Tibial artery (tissue), 4 donors: Measurements from ENCODE around the gene NDUFV3.

Source experiments
- DNase-seq, 2 donors: peaks; one replicate each; pipeline ENCODE4 v3.0.0-alpha.2; 2019
- H3K27ac ChIP-seq, 2 donors: fragments of 200-600 bp; sonication (generic) in 1 of 2; 1 replicate in 1 of 2; 2 replicates in 1 of 2; pipeline ENCODE4 v1.5.1; 2018 to 2019; ENCODE audit warnings: mild to moderate bottlenecking in 1 of 2
- H3K27me3 ChIP-seq, 2 donors: fragments of 200-600 bp; sonication (generic) in 1 of 2; one replicate each; pipeline versions ENCODE4 v1.5.1 to v1.6.0; 2016 to 2019
- H3K36me3 ChIP-seq, 3 donors: fragments of 200-600 bp; sonication (generic) in 2 of 3; one replicate each; pipeline ENCODE4 v1.5.1; 2016 to 2019; ENCODE audit warnings: mild to moderate bottlenecking in 2 of 3
- H3K4me1 ChIP-seq, 4 donors: fragments of 200-600 bp; sonication (generic) in 2 of 4; 1 replicate in 3 of 4; 2 replicates in 1 of 4; pipeline ENCODE4 v1.5.1; 2016 to 2019
- H3K4me3 ChIP-seq, 2 donors: fragments of 200-600 bp; sonication (generic) in 1 of 2; 1 replicate in 1 of 2; 2 replicates in 1 of 2; pipeline ENCODE4 v1.5.1; 2018 to 2019; ENCODE audit warnings: mild to moderate bottlenecking in 2 of 2
- H3K9me3 ChIP-seq, 3 donors: fragments of 200-600 bp; sonication (generic) in 1 of 3; one replicate each; pipeline ENCODE4 v1.5.1; 2016 to 2019
- intact Hi-C: fragments of 100-400 bp; cut with DNase I; formaldehyde crosslinking; loops from one replicate; pipeline ENCODE4 v1.15.0; 2023; ENCODE audit warnings: low total_unique reads
- TF ChIP-seq, protein P1 (sequence below), 2 experiments: fragments of 200-600 bp in 1 of 2; fragments of 450-650 bp in 1 of 2; IDR thresholded peaks; one replicate each; pipeline ENCODE4 v1.5.1; 2017 to 2019; ENCODE audit warnings: antibody characterized with exemption in 2 of 2, mild to moderate bottlenecking in 1 of 2, moderate library complexity in 1 of 2

NDUFV3 gene

GRCh38 chr21:42863504-42863870 is 29.6 kb upstream of the NDUFV3 start:
- intact Hi-C loops, result no loop called here
- DNase-seq, result no peak

GRCh38 chr21:42864286-42864685 is 28.8 kb upstream of the NDUFV3 start:
- intact Hi-C loops, result no loop called here
- Histone ChIP-seq H3K27me3 (no peaks in the 10 kb centered on the region), H3K4me1 (no peaks in the 10 kb centered on the region), H3K4me3 (no peak overlapping the region), H3K9me3 (no peaks in the 10 kb centered on the region), H3K27ac (no peak overlapping the region), H3K36me3 (peaks cover 36 to 96% (median 48%) of the 10 kb centered on the region in 3 donors)
- DNase-seq, result no peak
- TF ChIP-seq, protein P1, sequence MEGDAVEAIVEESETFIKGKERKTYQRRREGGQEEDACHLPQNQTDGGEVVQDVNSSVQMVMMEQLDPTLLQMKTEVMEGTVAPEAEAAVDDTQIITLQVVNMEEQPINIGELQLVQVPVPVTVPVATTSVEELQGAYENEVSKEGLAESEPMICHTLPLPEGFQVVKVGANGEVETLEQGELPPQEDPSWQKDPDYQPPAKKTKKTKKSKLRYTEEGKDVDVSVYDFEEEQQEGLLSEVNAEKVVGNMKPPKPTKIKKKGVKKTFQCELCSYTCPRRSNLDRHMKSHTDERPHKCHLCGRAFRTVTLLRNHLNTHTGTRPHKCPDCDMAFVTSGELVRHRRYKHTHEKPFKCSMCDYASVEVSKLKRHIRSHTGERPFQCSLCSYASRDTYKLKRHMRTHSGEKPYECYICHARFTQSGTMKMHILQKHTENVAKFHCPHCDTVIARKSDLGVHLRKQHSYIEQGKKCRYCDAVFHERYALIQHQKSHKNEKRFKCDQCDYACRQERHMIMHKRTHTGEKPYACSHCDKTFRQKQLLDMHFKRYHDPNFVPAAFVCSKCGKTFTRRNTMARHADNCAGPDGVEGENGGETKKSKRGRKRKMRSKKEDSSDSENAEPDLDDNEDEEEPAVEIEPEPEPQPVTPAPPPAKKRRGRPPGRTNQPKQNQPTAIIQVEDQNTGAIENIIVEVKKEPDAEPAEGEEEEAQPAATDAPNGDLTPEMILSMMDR (IDR thresholded peaks at IDR 0.05), result no peak

More at GRCh38 chr21:42863504-42863870, 29.6 kb upstream of the NDUFV3 start:
- TF ChIP-seq, protein P1 (IDR thresholded peaks at IDR 0.05), result no peak
- Histone ChIP-seq H3K4me1 (no peaks in the 10 kb centered on the region), H3K36me3 (peaks cover 37 to 96% (median 47%) of the 10 kb centered on the region in 3 donors), H3K9me3 (no peaks in the 10 kb centered on the region), H3K27ac (no peak overlapping the region), H3K27me3 (no peaks in the 10 kb centered on the region), H3K4me3 (no peak overlapping the region)

DNA sequence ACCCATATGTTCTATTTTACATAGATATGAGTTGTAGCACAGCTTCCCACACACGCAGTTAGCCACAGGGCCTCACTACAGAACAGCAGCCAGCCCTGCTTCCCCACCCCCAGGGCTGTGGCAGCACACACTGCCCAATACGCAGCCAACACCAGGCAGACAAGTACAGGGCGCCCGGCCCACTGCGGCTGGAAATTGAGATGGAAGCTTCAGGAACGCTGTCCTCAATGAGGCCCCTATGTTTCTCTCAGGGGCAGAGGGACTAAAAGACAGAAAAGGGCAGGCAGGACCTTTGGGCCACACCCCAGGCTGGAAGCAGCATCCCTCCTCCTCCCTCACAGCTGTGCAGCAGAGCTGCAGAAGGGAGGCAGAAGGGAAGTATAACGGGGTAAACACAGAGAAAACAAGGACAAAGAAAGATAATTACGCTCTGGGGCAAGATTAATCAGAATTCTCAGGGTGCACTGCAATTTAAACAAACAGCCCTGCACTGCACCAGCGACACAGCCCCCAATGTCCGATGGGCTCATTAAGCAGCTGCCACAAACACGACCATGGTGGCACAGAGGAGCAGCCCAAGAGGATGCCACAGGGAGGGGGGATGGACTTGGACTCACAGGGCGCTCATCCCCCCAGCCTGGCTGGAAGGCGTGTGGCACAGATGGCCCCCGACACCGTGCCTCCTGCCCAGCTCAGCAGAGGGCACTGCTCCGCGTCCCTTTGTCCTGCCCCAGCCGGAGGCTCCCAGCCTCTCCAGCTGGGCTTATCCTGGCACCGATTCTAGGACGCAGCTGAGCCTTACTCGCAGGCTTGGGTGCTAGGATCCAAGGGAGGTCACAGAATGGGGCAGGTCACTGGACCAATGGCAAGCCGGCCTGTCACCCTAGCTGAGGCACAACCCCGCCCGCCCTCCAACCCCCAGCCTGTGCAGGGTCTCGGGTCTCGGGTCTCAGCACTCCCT is 28.0 kb upstream of the NDUFV3 start:
- H3K4me1 ChIP-seq, result no peaks in the 10 kb centered on the region
- no peaks in the 10 kb centered on the region for H3K9me3 ChIP-seq
- H3K36me3 ChIP-seq, result peaks cover 30 to 96% (median 50%) of the 10 kb centered on the region in 3 donors
- H3K4me3 ChIP-seq, result no peak overlapping the region
- H3K27ac ChIP-seq, result no peak overlapping the region
- intact Hi-C loops, result no loop called here
- no peaks in the 10 kb centered on the region for H3K27me3 ChIP-seq
- TF ChIP-seq, protein P1 (IDR thresholded peaks at IDR 0.05), result no peak
- DNase-seq, result no peak

DNA sequence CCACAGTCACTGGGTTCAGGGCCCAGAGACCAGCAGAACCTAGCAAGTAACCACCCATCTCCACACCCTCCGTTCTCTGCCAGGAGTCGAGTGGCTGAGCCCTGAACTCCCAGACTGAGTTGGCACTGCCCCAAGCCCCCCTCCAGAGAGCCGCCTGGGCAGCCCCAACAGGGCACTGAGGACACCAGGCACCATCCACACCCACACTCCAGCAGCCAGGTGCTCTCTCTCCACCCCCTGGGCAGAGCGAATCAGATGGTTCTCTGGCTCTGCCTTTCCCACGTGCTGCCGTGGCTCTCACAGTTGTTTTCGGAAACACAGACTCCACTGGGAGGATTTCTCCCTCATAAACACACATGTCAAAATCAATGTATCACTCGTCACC is 27.3 kb upstream of the NDUFV3 start:
- Histone ChIP-seq H3K36me3 (peaks cover 25 to 96% (median 45%) of the 10 kb centered on the region in 3 donors), H3K4me1 (no peaks in the 10 kb centered on the region), H3K4me3 (no peak overlapping the region), H3K27me3 (no peaks in the 10 kb centered on the region), H3K27ac (no peak overlapping the region), H3K9me3 (no peaks in the 10 kb centered on the region)
- TF ChIP-seq, protein P1 (IDR thresholded peaks at IDR 0.05), result no peak
- intact Hi-C loops, result no loop called here
- no peak for DNase-seq

DNA sequence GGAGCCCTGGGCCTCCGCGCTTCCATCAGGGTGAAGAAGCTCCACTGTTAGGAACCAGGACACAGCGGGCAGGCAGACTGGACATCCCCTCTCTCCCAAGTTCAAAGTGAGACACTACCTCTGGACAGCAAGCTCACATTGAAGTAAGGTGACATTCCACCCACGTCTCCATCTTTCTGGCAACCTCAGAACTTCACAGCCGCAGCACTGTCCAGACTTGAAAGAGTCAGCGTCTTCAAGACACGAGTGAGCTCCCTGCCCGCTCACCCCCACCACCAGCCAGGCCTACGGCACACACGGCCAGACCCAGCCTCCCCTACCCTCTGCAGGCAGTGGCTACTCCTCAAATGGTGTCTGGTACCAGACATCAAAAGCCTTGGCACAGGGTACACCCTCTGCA is 24.9 kb upstream of the NDUFV3 start:
- H3K36me3 ChIP-seq, result peaks cover 30 to 96% (median 46%) of the 10 kb centered on the region in 3 donors
- H3K27ac ChIP-seq, result no peak overlapping the region
- no peak for DNase-seq
- H3K4me3 ChIP-seq, result no peak overlapping the region
- no peaks in the 10 kb centered on the region for H3K9me3 ChIP-seq
- H3K27me3 ChIP-seq, result no peaks in the 10 kb centered on the region
- intact Hi-C loops, result no loop called here
- TF ChIP-seq, protein P1 (IDR thresholded peaks at IDR 0.05), result no peak
- H3K4me1 ChIP-seq, result no peaks in the 10 kb centered on the region
